SK-N-SH (cell line): ENCODE results near the gene SMARCA2.

ENCODE experiments used
- EP300 ChIP-seq, 2 experiments: IDR thresholded peaks; 2 replicates each; pipeline versions ENCODE4 v1.4.0 to v1.6.1; 2012; ENCODE audit warnings: borderline replicate concordance in 1 of 2, low read depth in 1 of 2, low read length in 1 of 2
- EZH2phosphoT487 ChIP-seq: fragments of 200-600 bp; sonication (generic); IDR thresholded peaks from 2 replicates; pipeline ENCODE4 v1.6.1; 2017; ENCODE audit warnings: low read depth, mixed run types, mild to moderate bottlenecking, antibody characterized with exemption, moderate library complexity, borderline replicate concordance
- JUND ChIP-seq: IDR thresholded peaks from 2 replicates; pipeline ENCODE4 v1.4.0; 2012
- MXI1 ChIP-seq: IDR thresholded peaks from 2 replicates; pipeline ENCODE4 v1.6.1; 2012; ENCODE audit warnings: mild to moderate bottlenecking, low read depth, low read length, improper control_type of control experiment
- POLR2AphosphoS5 ChIP-seq: IDR thresholded peaks from 2 replicates; pipeline ENCODE4 v1.6.1; 2012; ENCODE audit warnings: low read depth, low read length
- RCOR1 ChIP-seq: fragments of 150-350 bp; IDR thresholded peaks from 2 replicates; pipeline ENCODE4 v1.6.1; 2017; ENCODE audit warnings: antibody characterized with exemption, low read length
- SIN3A ChIP-seq: IDR thresholded peaks from 2 replicates; pipeline ENCODE4 v1.6.1; 2012; ENCODE audit warnings: low read depth, mild to moderate bottlenecking, low read length, moderate library complexity, borderline replicate concordance
- TCF12 ChIP-seq: IDR thresholded peaks from 2 replicates; pipeline ENCODE4 v1.4.0; 2012
- YY1 ChIP-seq: IDR thresholded peaks from 2 replicates; pipeline ENCODE4 v1.4.0; 2012; ENCODE audit warnings: low read depth, mild to moderate bottlenecking
- TF ChIP-seq, protein P1 (sequence below): IDR thresholded peaks from 2 replicates; pipeline ENCODE4 v1.6.1; 2012; ENCODE audit warnings: mild to moderate bottlenecking, low read depth, low read length, moderate library complexity
- TF ChIP-seq, protein P2 (sequence below): fragments of 200-600 bp; sonication (generic); IDR thresholded peaks from 2 replicates; pipeline ENCODE4 v1.6.1; 2017; ENCODE audit warnings: antibody characterized with exemption, mild to moderate bottlenecking, moderate library complexity
- TF ChIP-seq, protein P3 (sequence below): IDR thresholded peaks from 2 replicates; pipeline ENCODE4 v1.4.0; 2012; ENCODE audit warnings: low read depth, borderline replicate concordance

DNA sequence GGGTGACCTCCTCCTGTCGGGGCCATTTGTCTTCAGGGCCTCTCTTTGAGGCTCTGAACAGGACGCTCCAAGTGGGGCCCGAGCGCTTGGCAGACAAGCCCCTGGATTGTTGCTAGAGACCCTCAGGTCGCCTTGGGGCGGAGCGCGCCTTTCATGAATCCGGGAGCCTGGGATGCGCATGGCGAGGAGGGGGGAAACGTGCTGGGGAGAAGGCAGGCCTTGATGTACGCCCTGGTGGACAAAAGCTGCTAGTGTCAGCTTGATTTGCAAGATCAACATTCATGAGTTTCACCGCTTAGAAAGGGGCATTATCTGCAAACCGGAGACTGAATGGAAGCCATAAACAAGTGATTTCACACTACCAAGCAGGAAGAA is 226.3 kb downstream of the SMARCA2 start:
- TF ChIP-seq SIN3A = no peak
- no peak for TF ChIP-seq TCF12
- TF ChIP-seq, protein P1, sequence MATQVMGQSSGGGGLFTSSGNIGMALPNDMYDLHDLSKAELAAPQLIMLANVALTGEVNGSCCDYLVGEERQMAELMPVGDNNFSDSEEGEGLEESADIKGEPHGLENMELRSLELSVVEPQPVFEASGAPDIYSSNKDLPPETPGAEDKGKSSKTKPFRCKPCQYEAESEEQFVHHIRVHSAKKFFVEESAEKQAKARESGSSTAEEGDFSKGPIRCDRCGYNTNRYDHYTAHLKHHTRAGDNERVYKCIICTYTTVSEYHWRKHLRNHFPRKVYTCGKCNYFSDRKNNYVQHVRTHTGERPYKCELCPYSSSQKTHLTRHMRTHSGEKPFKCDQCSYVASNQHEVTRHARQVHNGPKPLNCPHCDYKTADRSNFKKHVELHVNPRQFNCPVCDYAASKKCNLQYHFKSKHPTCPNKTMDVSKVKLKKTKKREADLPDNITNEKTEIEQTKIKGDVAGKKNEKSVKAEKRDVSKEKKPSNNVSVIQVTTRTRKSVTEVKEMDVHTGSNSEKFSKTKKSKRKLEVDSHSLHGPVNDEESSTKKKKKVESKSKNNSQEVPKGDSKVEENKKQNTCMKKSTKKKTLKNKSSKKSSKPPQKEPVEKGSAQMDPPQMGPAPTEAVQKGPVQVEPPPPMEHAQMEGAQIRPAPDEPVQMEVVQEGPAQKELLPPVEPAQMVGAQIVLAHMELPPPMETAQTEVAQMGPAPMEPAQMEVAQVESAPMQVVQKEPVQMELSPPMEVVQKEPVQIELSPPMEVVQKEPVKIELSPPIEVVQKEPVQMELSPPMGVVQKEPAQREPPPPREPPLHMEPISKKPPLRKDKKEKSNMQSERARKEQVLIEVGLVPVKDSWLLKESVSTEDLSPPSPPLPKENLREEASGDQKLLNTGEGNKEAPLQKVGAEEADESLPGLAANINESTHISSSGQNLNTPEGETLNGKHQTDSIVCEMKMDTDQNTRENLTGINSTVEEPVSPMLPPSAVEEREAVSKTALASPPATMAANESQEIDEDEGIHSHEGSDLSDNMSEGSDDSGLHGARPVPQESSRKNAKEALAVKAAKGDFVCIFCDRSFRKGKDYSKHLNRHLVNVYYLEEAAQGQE = no peak
- TF ChIP-seq, protein P2, sequence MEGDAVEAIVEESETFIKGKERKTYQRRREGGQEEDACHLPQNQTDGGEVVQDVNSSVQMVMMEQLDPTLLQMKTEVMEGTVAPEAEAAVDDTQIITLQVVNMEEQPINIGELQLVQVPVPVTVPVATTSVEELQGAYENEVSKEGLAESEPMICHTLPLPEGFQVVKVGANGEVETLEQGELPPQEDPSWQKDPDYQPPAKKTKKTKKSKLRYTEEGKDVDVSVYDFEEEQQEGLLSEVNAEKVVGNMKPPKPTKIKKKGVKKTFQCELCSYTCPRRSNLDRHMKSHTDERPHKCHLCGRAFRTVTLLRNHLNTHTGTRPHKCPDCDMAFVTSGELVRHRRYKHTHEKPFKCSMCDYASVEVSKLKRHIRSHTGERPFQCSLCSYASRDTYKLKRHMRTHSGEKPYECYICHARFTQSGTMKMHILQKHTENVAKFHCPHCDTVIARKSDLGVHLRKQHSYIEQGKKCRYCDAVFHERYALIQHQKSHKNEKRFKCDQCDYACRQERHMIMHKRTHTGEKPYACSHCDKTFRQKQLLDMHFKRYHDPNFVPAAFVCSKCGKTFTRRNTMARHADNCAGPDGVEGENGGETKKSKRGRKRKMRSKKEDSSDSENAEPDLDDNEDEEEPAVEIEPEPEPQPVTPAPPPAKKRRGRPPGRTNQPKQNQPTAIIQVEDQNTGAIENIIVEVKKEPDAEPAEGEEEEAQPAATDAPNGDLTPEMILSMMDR = no peak
- no peak for TF ChIP-seq RCOR1
- no peak for TF ChIP-seq YY1
- TF ChIP-seq EZH2phosphoT487 = no peak
- no peak for TF ChIP-seq EP300 (IDR thresholded peaks at IDR 0.05; ENCODE audit: borderline replicate concordance in 1 of 2, low read depth in 1 of 2, low read length in 1 of 2)
- no peak for TF ChIP-seq MXI1
- TF ChIP-seq, protein P3, sequence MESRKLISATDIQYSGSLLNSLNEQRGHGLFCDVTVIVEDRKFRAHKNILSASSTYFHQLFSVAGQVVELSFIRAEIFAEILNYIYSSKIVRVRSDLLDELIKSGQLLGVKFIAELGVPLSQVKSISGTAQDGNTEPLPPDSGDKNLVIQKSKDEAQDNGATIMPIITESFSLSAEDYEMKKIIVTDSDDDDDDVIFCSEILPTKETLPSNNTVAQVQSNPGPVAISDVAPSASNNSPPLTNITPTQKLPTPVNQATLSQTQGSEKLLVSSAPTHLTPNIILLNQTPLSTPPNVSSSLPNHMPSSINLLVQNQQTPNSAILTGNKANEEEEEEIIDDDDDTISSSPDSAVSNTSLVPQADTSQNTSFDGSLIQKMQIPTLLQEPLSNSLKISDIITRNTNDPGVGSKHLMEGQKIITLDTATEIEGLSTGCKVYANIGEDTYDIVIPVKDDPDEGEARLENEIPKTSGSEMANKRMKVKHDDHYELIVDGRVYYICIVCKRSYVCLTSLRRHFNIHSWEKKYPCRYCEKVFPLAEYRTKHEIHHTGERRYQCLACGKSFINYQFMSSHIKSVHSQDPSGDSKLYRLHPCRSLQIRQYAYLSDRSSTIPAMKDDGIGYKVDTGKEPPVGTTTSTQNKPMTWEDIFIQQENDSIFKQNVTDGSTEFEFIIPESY = no peak
- no peak for TF ChIP-seq JUND
- no peak for TF ChIP-seq POLR2AphosphoS5
